ENCODE data around the gene PER1. TPM values are rescaled to one million over a fixed set of nuclear protein-coding genes. Genes with fewer than 3 reads are reported as not detected.

Gene PER1
- total and polyA plus RNA-seq, 9 of the 15 experiments (the other 6 are each of a cell fraction or from before 2014, with no cell fraction given) = 0.13 to 26.0 (median 3.4) TPM

DNA sequence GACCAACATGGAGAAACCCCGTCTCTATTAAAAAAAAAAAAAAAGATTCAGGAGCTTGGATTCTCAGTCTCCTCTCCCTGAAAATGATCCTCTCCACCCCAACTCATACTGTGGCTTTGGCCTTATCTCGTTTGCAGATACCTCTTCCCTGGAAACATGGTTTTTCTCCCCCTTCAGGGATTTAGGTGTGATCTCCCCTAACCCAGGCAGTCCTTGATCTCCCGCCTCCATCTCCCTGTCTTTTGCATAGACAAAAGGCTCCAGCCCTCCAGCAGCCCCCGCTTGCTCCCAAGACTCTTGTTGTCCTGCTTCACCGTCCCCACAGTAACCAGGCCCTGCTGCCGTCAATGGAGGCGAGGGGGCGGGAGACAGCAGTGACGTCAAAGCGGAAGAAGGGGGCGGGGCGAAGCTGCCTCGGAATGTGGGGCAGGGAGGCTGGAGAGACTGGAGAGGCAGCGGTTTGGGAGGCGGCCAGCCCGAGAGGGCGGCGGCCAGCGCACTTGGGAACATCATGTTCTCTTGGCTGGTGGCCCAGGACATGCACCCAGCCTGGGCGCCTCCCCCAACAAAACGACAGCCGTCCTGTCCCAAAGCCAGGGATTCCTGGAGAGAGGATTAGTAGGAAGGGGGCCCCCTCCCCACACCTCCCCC is 1.9 kb upstream of the PER1 start (continued):
- TF ChIP-seq, protein P1, sequence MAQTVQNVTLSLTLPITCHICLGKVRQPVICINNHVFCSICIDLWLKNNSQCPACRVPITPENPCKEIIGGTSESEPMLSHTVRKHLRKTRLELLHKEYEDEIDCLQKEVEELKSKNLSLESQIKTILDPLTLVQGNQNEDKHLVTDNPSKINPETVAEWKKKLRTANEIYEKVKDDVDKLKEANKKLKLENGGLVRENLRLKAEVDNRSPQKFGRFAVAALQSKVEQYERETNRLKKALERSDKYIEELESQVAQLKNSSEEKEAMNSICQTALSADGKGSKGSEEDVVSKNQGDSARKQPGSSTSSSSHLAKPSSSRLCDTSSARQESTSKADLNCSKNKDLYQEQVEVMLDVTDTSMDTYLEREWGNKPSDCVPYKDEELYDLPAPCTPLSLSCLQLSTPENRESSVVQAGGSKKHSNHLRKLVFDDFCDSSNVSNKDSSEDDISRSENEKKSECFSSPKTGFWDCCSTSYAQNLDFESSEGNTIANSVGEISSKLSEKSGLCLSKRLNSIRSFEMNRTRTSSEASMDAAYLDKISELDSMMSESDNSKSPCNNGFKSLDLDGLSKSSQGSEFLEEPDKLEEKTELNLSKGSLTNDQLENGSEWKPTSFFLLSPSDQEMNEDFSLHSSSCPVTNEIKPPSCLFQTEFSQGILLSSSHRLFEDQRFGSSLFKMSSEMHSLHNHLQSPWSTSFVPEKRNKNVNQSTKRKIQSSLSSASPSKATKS (CRISPR knock-in tag; IDR thresholded peaks at IDR 0.05) = no peak
- peak; percentile 61 to 67 for TF ChIP-seq NRF1 (conservative IDR thresholded peaks at IDR 0.05 in 1 of 2, IDR thresholded peaks at IDR 0.05 in 1 of 2)
- TF ChIP-seq, protein P2, sequence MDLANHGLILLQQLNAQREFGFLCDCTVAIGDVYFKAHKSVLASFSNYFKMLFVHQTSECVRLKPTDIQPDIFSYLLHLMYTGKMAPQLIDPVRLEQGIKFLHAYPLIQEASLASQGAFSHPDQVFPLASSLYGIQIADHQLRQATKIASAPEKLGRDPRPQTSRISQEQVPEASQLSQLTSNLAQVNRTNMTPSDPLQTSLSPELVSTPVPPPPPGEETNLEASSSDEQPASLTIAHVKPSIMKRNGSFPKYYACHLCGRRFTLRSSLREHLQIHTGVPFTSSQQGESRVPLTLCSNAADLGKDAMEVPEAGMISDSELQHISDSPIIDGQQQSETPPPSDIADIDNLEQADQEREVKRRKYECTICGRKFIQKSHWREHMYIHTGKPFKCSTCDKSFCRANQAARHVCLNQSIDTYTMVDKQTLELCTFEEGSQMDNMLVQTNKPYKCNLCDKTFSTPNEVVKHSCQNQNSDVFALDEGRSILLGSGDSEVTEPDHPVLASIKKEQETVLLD (IDR thresholded peaks at IDR 0.05) = no peak
- TF ChIP-seq HLTF (IDR thresholded peaks at IDR 0.05) = no peak
- TF ChIP-seq, protein P3, sequence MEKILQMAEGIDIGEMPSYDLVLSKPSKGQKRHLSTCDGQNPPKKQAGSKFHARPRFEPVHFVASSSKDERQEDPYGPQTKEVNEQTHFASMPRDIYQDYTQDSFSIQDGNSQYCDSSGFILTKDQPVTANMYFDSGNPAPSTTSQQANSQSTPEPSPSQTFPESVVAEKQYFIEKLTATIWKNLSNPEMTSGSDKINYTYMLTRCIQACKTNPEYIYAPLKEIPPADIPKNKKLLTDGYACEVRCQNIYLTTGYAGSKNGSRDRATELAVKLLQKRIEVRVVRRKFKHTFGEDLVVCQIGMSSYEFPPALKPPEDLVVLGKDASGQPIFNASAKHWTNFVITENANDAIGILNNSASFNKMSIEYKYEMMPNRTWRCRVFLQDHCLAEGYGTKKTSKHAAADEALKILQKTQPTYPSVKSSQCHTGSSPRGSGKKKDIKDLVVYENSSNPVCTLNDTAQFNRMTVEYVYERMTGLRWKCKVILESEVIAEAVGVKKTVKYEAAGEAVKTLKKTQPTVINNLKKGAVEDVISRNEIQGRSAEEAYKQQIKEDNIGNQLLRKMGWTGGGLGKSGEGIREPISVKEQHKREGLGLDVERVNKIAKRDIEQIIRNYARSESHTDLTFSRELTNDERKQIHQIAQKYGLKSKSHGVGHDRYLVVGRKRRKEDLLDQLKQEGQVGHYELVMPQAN (IDR thresholded peaks at IDR 0.05; ENCODE audit: borderline replicate concordance) = peak; percentile 51; the same call in 1 of the 2 replicates
- TF ChIP-seq ZBTB9 (CRISPR knock-in tag; IDR thresholded peaks at IDR 0.05) = no peak
- TF ChIP-seq E2F3 (CRISPR knock-in tag; IDR thresholded peaks at IDR 0.05) = no peak
- TF ChIP-seq HDAC1 (IDR thresholded peaks at IDR 0.05) = peak in 1 of 2 experiments; percentile 40; a peak in 1 of 4 replicates
- TF ChIP-seq CBFA2T2 (conservative IDR thresholded peaks at IDR 0.05) = no peak
- no peak for TF ChIP-seq MXI1 (IDR thresholded peaks at IDR 0.05; ENCODE audit: low read depth, low read length)
- TF ChIP-seq SFPQ (IDR thresholded peaks at IDR 0.05; ENCODE audit: low read depth, low read length) = no peak
- no peak for TF ChIP-seq ZNF785 (CRISPR knock-in tag; IDR thresholded peaks at IDR 0.05)
- peak; percentile 91 to 99 for TF ChIP-seq TEAD1 (CRISPR knock-in tag; IDR thresholded peaks at IDR 0.05)
- TF ChIP-seq CBX8 (IDR thresholded peaks at IDR 0.05; ENCODE audit: borderline replicate concordance, extremely low read depth, low read depth, low read length, poor library complexity, severe bottlenecking) = no peak
- TF ChIP-seq MYNN (IDR thresholded peaks at IDR 0.05) = peak; percentile 50; the same call in 1 of the 2 replicates
- TF ChIP-seq MYNN (CRISPR knock-in tag; IDR thresholded peaks at IDR 0.05) = no peak
- TF ChIP-seq EHMT2 (IDR thresholded peaks at IDR 0.05) = no peak
- TF ChIP-seq SMARCE1 (IDR thresholded peaks at IDR 0.05) = no peak

Data from K562 (cell line).